ENCODE results near the gene CLK3. TPM values are rescaled to one million over a fixed set of nuclear protein-coding genes. Genes with fewer than 3 reads are reported as not detected.

Gene CLK3
- polyA plus RNA-seq, 1 of the 3 experiments (the other 2 are of a cell fraction): 67.7 TPM

DNA sequence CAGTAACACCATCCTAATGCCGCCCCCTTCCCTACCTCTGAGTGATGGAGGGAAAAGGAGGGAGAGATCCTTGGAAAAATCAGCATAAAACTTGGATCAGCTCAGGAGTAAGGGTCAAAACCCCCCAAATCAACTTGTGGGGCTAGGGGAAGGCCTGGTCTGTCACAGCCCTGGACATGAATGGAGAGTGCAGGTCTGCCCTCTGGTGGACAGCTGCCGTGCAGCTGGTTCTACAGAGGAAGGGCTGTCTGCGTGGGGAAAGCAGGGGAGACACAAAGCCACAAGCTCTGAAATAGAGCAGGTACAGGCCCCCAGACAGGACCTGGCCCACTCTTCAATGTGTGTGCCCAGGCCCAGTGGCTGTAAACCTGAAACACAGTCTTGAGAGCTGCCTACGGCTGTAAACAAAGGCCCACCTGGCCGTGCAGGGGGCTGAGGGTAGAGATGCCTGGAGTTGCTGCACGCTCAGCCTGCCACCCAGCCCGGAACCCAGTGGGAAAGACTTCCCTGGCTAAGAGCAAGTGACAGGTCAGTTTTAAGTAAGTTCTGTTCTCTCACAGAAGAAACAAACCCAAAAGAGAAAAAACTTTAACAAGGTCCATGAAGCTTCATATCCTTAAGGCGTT lies 16.4 kb downstream of the CLK3 start:
- Histone ChIP-seq H3K4me1 (ENCODE audit: control insufficient read depth in 1 of 2, insufficient read depth in 2 of 2, low read depth in 1 of 2, low read length in 1 of 2) (no peaks in the 10 kb centered on the region), H2AFZ (ENCODE audit: low read depth) (no peak overlapping the region), H3K36me3 (replicated peaks in 1 of 2; ENCODE audit: control insufficient read depth in 1 of 2, insufficient read depth in 2 of 2, low read length in 1 of 2) (peaks cover 15 to 88% of the 10 kb centered on the region in 2 experiments), H3K4me3 (ENCODE audit: low read depth in 2 of 2, low read length in 1 of 2) (no peak overlapping the region; a peak in 1 of 4 replicates), H3K79me2 (ENCODE audit: insufficient read depth) (0 out of 2 replicates have a peak, but pooled peaks cover 4% of the 10 kb centered on the region), H3K4me2 (no peak overlapping the region), H3K9me2 (no peaks in the 10 kb centered on the region), H4K20me1 (ENCODE audit: insufficient read depth) (peaks cover 51% of the 10 kb centered on the region), H3K27me3 (ENCODE audit: insufficient read depth) (no peaks in the 10 kb centered on the region), H3K9ac (no peak overlapping the region), H3K27ac (ENCODE audit: low read depth in 2 of 2, low read length in 1 of 2) (no peak overlapping the region), H3K9me3 (no peaks in the 10 kb centered on the region), H3F3A (replicated peaks; ENCODE audit: insufficient read depth) (peaks cover 9% of the 10 kb centered on the region)
- ChIA-PET CTCF (interaction anchor here (0.5 to 39.4 kb wide), 53 partner anchors 13 to 352 kb away, joined by 3 to 1109 read pairs (median 4); partner anchors contain the start of genes ARID3B, CLK3, CSK and CYP11A1), POLR2A (interaction anchor here (0.6 to 1.9 kb wide), 6 partner anchors 8 to 137 kb away, joined by 3 to 9 read pairs (median 5); no protein-coding TSS in a partner anchor)
- TF ChIP-seq RAD21 (IDR thresholded peaks at IDR 0.05; ENCODE audit: low read length) (peak; percentile 65), MEF2A (IDR thresholded peaks at IDR 0.05; ENCODE audit: borderline replicate concordance, low read depth) (no peak), SIN3A (IDR thresholded peaks at IDR 0.05; ENCODE audit: borderline replicate concordance, low read depth, low read length) (no peak), SMC3 (IDR thresholded peaks at IDR 0.05; ENCODE audit: low read depth, low read length) (peak; percentile 62), CHD2 (IDR thresholded peaks at IDR 0.05; ENCODE audit: low read length, partially characterized antibody) (peak; percentile 21), TAF1 (IDR thresholded peaks at IDR 0.05; ENCODE audit: borderline replicate concordance, low read depth, low read length) (no peak)
- TF ChIP-seq, protein P1, sequence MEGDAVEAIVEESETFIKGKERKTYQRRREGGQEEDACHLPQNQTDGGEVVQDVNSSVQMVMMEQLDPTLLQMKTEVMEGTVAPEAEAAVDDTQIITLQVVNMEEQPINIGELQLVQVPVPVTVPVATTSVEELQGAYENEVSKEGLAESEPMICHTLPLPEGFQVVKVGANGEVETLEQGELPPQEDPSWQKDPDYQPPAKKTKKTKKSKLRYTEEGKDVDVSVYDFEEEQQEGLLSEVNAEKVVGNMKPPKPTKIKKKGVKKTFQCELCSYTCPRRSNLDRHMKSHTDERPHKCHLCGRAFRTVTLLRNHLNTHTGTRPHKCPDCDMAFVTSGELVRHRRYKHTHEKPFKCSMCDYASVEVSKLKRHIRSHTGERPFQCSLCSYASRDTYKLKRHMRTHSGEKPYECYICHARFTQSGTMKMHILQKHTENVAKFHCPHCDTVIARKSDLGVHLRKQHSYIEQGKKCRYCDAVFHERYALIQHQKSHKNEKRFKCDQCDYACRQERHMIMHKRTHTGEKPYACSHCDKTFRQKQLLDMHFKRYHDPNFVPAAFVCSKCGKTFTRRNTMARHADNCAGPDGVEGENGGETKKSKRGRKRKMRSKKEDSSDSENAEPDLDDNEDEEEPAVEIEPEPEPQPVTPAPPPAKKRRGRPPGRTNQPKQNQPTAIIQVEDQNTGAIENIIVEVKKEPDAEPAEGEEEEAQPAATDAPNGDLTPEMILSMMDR (IDR thresholded peaks at IDR 0.05): peak; percentile 86
- TF ChIP-seq, protein P2, sequence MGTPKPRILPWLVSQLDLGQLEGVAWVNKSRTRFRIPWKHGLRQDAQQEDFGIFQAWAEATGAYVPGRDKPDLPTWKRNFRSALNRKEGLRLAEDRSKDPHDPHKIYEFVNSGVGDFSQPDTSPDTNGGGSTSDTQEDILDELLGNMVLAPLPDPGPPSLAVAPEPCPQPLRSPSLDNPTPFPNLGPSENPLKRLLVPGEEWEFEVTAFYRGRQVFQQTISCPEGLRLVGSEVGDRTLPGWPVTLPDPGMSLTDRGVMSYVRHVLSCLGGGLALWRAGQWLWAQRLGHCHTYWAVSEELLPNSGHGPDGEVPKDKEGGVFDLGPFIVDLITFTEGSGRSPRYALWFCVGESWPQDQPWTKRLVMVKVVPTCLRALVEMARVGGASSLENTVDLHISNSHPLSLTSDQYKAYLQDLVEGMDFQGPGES (IDR thresholded peaks at IDR 0.05; ENCODE audit: low read depth, low read length): no peak
- TF ChIP-seq, protein P3, sequence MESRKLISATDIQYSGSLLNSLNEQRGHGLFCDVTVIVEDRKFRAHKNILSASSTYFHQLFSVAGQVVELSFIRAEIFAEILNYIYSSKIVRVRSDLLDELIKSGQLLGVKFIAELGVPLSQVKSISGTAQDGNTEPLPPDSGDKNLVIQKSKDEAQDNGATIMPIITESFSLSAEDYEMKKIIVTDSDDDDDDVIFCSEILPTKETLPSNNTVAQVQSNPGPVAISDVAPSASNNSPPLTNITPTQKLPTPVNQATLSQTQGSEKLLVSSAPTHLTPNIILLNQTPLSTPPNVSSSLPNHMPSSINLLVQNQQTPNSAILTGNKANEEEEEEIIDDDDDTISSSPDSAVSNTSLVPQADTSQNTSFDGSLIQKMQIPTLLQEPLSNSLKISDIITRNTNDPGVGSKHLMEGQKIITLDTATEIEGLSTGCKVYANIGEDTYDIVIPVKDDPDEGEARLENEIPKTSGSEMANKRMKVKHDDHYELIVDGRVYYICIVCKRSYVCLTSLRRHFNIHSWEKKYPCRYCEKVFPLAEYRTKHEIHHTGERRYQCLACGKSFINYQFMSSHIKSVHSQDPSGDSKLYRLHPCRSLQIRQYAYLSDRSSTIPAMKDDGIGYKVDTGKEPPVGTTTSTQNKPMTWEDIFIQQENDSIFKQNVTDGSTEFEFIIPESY (IDR thresholded peaks at IDR 0.05; ENCODE audit: borderline replicate concordance, low read depth): no peak
- peak; percentile 82 for DNase-seq
- 81% methylated on average over 7 of the region's 8 CpGs for WGBS (ENCODE audit: low lambda C conversion rate)

DNA sequence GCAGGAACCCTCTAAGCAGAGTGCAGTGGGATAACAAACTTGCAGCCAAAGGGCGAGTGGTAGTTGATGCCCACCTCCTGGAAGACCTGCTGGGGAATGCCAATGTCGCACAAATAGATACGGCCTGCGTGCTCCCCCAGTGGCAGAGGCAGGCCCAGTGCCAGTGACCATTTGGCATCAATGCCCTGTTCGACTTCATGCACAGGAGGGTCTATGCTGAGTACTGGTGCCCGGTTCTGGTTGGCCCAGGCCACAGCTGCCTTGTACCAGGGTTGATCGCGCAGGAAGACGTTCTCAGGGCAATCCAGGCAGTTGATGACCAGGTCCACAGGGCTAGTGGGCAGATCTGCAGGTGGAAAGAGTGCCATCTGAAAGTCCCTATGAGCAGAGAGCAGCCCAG lies 17.0 kb downstream of the CLK3 start:
- Histone ChIP-seq H4K20me1 (ENCODE audit: insufficient read depth) (peaks cover 50% of the 10 kb centered on the region), H3K9me3 (no peaks in the 10 kb centered on the region), H3K9ac (no peak overlapping the region), H3F3A (replicated peaks; ENCODE audit: insufficient read depth) (peaks cover 9% of the 10 kb centered on the region), H3K4me1 (ENCODE audit: control insufficient read depth in 1 of 2, insufficient read depth in 2 of 2, low read depth in 1 of 2, low read length in 1 of 2) (no peaks in the 10 kb centered on the region), H3K27ac (ENCODE audit: low read depth in 2 of 2, low read length in 1 of 2) (no peak overlapping the region), H3K4me3 (ENCODE audit: low read depth in 2 of 2, low read length in 1 of 2) (no peak overlapping the region), H3K79me2 (ENCODE audit: insufficient read depth) (0 out of 2 replicates have a peak, but pooled peaks cover 2% of the 10 kb centered on the region), H2AFZ (ENCODE audit: low read depth) (no peak overlapping the region), H3K27me3 (ENCODE audit: insufficient read depth) (no peaks in the 10 kb centered on the region), H3K4me2 (no peak overlapping the region), H3K9me2 (no peaks in the 10 kb centered on the region), H3K36me3 (replicated peaks in 1 of 2; ENCODE audit: control insufficient read depth in 1 of 2, insufficient read depth in 2 of 2, low read length in 1 of 2) (peaks cover 15 to 87% of the 10 kb centered on the region in 2 experiments)
- CTCF ChIA-PET: interaction anchor here (0.5 to 39.4 kb wide), 44 partner anchors 13 to 352 kb away, joined by 3 to 1109 read pairs (median 4); partner anchors contain the start of genes ARID3B, CLK3, CSK and CYP11A1
- POLR2A ChIA-PET: interaction anchor here (1.7 to 1.9 kb wide), 2 partner anchors 18 to 136 kb away, joined by 5 to 9 read pairs; no protein-coding TSS in a partner anchor
- WGBS (ENCODE audit: low lambda C conversion rate): 83% methylated on average over 5 of the region's 9 CpGs
- DNase-seq: no peak
- TF ChIP-seq EP300 (IDR thresholded peaks at IDR 0.05; ENCODE audit: borderline replicate concordance in 1 of 2, low read depth in 1 of 2, low read length in 1 of 2) (no peak), NFIC (IDR thresholded peaks at IDR 0.05; ENCODE audit: borderline replicate concordance) (no peak), TCF12 (IDR thresholded peaks at IDR 0.05) (no peak), SMC3 (IDR thresholded peaks at IDR 0.05; ENCODE audit: low read depth, low read length) (no peak), MEF2A (IDR thresholded peaks at IDR 0.05; ENCODE audit: borderline replicate concordance, low read depth) (no peak), POLR2AphosphoS5 (IDR thresholded peaks at IDR 0.05; ENCODE audit: low read depth, low read length) (no peak), FOSL2 (IDR thresholded peaks at IDR 0.05; ENCODE audit: borderline replicate concordance, low read depth) (no peak), RCOR1 (IDR thresholded peaks at IDR 0.05; ENCODE audit: low read length) (no peak), RAD21 (IDR thresholded peaks at IDR 0.05; ENCODE audit: low read length) (no peak), FOXJ3 (CRISPR knock-in tag; IDR thresholded peaks at IDR 0.05) (no peak), SIN3A (IDR thresholded peaks at IDR 0.05; ENCODE audit: borderline replicate concordance, low read depth, low read length) (no peak), RXRA (IDR thresholded peaks at IDR 0.05; ENCODE audit: borderline replicate concordance, low read depth) (no peak), RFX5 (IDR thresholded peaks at IDR 0.05; ENCODE audit: low read length) (no peak)
- TF ChIP-seq, protein P2 (IDR thresholded peaks at IDR 0.05; ENCODE audit: low read depth, low read length): no peak
- TF ChIP-seq, protein P4, sequence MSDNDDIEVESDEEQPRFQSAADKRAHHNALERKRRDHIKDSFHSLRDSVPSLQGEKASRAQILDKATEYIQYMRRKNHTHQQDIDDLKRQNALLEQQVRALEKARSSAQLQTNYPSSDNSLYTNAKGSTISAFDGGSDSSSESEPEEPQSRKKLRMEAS (IDR thresholded peaks at IDR 0.05; ENCODE audit: low read depth): no peak

All from SK-N-SH (cell line).